ENCODE measurements around the gene VPS29. TPM values are rescaled to one million over a fixed set of nuclear protein-coding genes. Genes with fewer than 3 reads are reported as not detected.

Gene VPS29
- total RNA-seq, 6 experiments from 2014 or later = 98.0 to 116 (median 110) TPM

DNA sequence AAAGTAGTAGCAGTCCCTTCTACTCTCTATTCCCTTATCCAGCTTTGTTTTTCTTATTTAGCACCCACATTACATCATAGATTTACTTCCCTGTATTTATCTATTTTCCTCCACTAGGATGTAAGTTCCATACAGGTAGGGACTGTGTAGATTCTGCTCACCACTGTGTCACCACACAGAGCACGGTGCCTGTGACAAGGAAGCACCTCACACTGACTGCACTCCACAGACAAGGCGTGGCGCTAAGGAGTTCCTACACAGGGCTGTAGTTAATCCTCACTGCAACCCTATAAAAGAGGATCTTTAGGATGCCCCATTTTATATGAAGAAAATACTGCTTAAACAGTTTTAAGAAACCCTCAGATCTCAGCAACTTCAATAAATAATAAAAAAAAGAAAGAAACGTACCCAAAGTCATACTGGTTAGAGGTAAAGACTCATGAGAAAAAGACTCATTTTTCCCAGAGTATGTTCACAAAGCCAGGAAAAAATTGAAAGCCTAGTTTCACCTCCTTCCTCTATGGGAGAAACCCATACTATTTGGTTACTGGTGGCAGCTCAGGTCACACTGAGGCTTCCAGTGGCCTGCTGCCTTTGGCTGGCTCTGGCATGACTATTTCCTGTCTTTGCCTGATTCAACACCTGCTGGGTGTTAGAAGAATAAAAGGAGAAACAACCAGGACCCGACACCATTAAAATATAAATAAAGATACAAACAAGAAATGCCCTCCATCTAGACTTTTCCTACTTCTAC lies 37.1 kb upstream of the VPS29 start:
- DNase-seq = no peak
- H3K4me3 Mint-ChIP-seq = no peak overlapping the region
- no peaks in the 10 kb centered on the region for H3K9me3 Mint-ChIP-seq
- peaks cover 58% of the 10 kb centered on the region for H3K4me1 Mint-ChIP-seq (ENCODE audit: low read depth)
- no peak for TF ChIP-seq CTCF (IDR thresholded peaks at IDR 0.05)
- H3K27me3 Mint-ChIP-seq (ENCODE audit: insufficient read depth) = no peaks in the 10 kb centered on the region
- H3K27ac Mint-ChIP-seq = peak overlapping the region; percentile 77; the same call in 1 of the 2 replicates
- H3K36me3 Mint-ChIP-seq (ENCODE audit: low read depth) = peaks cover 53% of the 10 kb centered on the region

- TF ChIP-seq CTCF (IDR thresholded peaks at IDR 0.05) = no peak
- H3K4me3 Mint-ChIP-seq = no peak overlapping the region
- H3K9me3 Mint-ChIP-seq = no peaks in the 10 kb centered on the region
- no peak for DNase-seq
- H3K27ac Mint-ChIP-seq = no peak overlapping the region; the same call in 1 of the 2 replicates
- H3K27me3 Mint-ChIP-seq (ENCODE audit: insufficient read depth) = no peaks in the 10 kb centered on the region
- H3K4me1 Mint-ChIP-seq (ENCODE audit: low read depth) = peaks cover 61% of the 10 kb centered on the region
- H3K36me3 Mint-ChIP-seq (ENCODE audit: low read depth) = peaks cover 44% of the 10 kb centered on the region
Observed at GRCh38 chr12:110537605-110538409, 35.9 kb upstream of the VPS29 start.

GRCh38 chr12:110536834-110537604 lies 35.1 kb upstream of the VPS29 start:
- Mint-ChIP-seq H3K27me3 (ENCODE audit: insufficient read depth) (no peaks in the 10 kb centered on the region), H3K9me3 (no peaks in the 10 kb centered on the region), H3K4me3 (no peak overlapping the region), H3K36me3 (ENCODE audit: low read depth) (peaks cover 42% of the 10 kb centered on the region), H3K27ac (no peak overlapping the region), H3K4me1 (ENCODE audit: low read depth) (peaks cover 68% of the 10 kb centered on the region)
- DNase-seq = no peak
- TF ChIP-seq CTCF (IDR thresholded peaks at IDR 0.05) = no peak

- H3K27me3 Mint-ChIP-seq (ENCODE audit: insufficient read depth) = no peaks in the 10 kb centered on the region
- H3K9me3 Mint-ChIP-seq = no peaks in the 10 kb centered on the region
- H3K4me1 Mint-ChIP-seq (ENCODE audit: low read depth) = peaks cover 68% of the 10 kb centered on the region
- no peak for DNase-seq
- H3K36me3 Mint-ChIP-seq (ENCODE audit: low read depth) = peaks cover 45% of the 10 kb centered on the region
- H3K4me3 Mint-ChIP-seq = no peak overlapping the region
- no peak overlapping the region for H3K27ac Mint-ChIP-seq
- TF ChIP-seq CTCF (IDR thresholded peaks at IDR 0.05) = no peak
Observed at GRCh38 chr12:110534811-110535210, 32.9 kb upstream of the VPS29 start.

DNA sequence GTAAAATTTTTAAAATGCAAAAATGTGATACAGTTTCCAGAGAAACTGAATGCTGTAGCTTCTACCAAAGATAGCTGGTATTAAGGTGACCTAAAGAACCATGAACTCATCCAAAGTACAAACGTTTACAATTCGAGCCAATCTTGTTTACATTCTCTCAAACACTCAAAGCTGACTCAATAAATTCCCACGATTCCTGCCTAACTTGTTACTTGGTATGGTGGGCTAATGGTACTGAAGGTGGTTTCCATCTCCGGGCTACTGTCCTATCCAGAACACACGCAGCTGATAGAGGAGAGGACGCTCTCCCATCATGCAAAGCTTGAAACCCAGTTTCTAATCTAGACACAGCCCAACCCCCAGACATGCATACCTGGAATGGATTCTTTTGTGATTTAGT lies 31.7 kb upstream of the VPS29 start:
- TF ChIP-seq CTCF (IDR thresholded peaks at IDR 0.05) = no peak
- Mint-ChIP-seq H3K27me3 (ENCODE audit: insufficient read depth) (no peaks in the 10 kb centered on the region), H3K36me3 (ENCODE audit: low read depth) (peaks cover 43% of the 10 kb centered on the region), H3K9me3 (no peaks in the 10 kb centered on the region), H3K27ac (no peak overlapping the region), H3K4me1 (ENCODE audit: low read depth) (peaks cover 56% of the 10 kb centered on the region), H3K4me3 (no peak overlapping the region)
- peak; percentile 5 for DNase-seq
